ENCODE data around the gene REEP5.

GRCh38 chr5:112863549-112863948, 58.5 kb downstream of the REEP5 start:
- TF ChIP-seq, protein P1, sequence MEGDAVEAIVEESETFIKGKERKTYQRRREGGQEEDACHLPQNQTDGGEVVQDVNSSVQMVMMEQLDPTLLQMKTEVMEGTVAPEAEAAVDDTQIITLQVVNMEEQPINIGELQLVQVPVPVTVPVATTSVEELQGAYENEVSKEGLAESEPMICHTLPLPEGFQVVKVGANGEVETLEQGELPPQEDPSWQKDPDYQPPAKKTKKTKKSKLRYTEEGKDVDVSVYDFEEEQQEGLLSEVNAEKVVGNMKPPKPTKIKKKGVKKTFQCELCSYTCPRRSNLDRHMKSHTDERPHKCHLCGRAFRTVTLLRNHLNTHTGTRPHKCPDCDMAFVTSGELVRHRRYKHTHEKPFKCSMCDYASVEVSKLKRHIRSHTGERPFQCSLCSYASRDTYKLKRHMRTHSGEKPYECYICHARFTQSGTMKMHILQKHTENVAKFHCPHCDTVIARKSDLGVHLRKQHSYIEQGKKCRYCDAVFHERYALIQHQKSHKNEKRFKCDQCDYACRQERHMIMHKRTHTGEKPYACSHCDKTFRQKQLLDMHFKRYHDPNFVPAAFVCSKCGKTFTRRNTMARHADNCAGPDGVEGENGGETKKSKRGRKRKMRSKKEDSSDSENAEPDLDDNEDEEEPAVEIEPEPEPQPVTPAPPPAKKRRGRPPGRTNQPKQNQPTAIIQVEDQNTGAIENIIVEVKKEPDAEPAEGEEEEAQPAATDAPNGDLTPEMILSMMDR (IDR thresholded peaks at IDR 0.05; ENCODE audit: low read length): no peak
- TF ChIP-seq EZH2 (optimal IDR thresholded peaks at IDR 0.05; ENCODE audit: low read depth, low read length) (no peak), EZH2phosphoT487 (IDR thresholded peaks at IDR 0.05; ENCODE audit: low read length) (no peak)

Data from MM.1S (cell line).